GM23338 (cell line): ENCODE measurements around the gene KIFC1.

ENCODE experiments used
- CREB1 ChIP-seq: fragments of 250-450 bp; sonication (Bioruptor Pico); IDR thresholded peaks from 2 replicates; pipeline ENCODE4 v1.5.0; 2020; ENCODE audit warnings: low read depth, mild to moderate bottlenecking, moderate library complexity
- CTCF ChIP-seq, 2 experiments: fragments of 200-600 bp in 1 of 2; sonication (generic) in 1 of 2; conservative IDR thresholded peaks; 2 replicates each; pipeline versions ENCODE4 v1.5.1 to v1.6.1; 2016 to 2017; ENCODE audit warnings: antibody characterized with exemption in 2 of 2, low read depth in 2 of 2, mild to moderate bottlenecking in 2 of 2, moderate library complexity in 1 of 2
- EZH2 ChIP-seq: fragments of 200-600 bp; sonication (generic); IDR thresholded peaks from one replicate; pipeline ENCODE4 v1.8.0; 2017; ENCODE audit warnings: antibody characterized with exemption, mild to moderate bottlenecking, low read depth; ENCODE audit not compliant: unreplicated experiment
- JUNB ChIP-seq: IDR thresholded peaks from one replicate; pipeline ENCODE4 v1.6.1; 2016; ENCODE audit warnings: antibody characterized with exemption; ENCODE audit not compliant: unreplicated experiment
- NANOG ChIP-seq: IDR thresholded peaks from 2 replicates; pipeline ENCODE4 v1.6.1; 2016; ENCODE audit warnings: antibody characterized with exemption, borderline replicate concordance
- POLR2AphosphoS5 ChIP-seq: IDR thresholded peaks from 2 replicates; pipeline ENCODE4 v1.6.1; 2016; ENCODE audit warnings: antibody characterized with exemption, low read depth
- REST ChIP-seq: IDR thresholded peaks from one replicate; pipeline ENCODE4 v1.6.1; 2018; ENCODE audit warnings: antibody characterized with exemption; ENCODE audit not compliant: unreplicated experiment
- STAT1 ChIP-seq: IDR thresholded peaks from one replicate; pipeline ENCODE4 v1.6.1; 2016; ENCODE audit warnings: antibody characterized with exemption; ENCODE audit not compliant: unreplicated experiment
- ZNF331 ChIP-seq: fragments of 250-450 bp; sonication (Bioruptor Pico); IDR thresholded peaks from 2 replicates; pipeline ENCODE4 v1.5.0; 2020; ENCODE audit warnings: low read depth, mild to moderate bottlenecking, moderate library complexity

- TF ChIP-seq CTCF (conservative IDR thresholded peaks at IDR 0.05; ENCODE audit: low read depth in 2 of 2): no peak
- TF ChIP-seq REST: no peak
- no peak for TF ChIP-seq ZNF331 (CRISPR knock-in tag)
- TF ChIP-seq JUNB: no peak
- no peak for TF ChIP-seq CREB1 (CRISPR knock-in tag)
- TF ChIP-seq POLR2AphosphoS5: no peak
- no peak for TF ChIP-seq NANOG
- no peak for TF ChIP-seq STAT1
- TF ChIP-seq EZH2: no peak
Observed at GRCh38 chr6:33367009-33367714, 24.5 kb upstream of the KIFC1 start.
